PC-3 (cell line): Measurements from ENCODE around the gene USP34. TPM values are rescaled to one million over a fixed set of nuclear protein-coding genes. Genes with fewer than 3 reads are reported as not detected.

ENCODE experiments used
- ATAC-seq: fragments of 200-7000 bp; cut with Tn5 transposase; 2 replicates; pipeline ENCODE4 v1.9.1; 2020; ENCODE audit warnings: mild to moderate bottlenecking, moderate library complexity
- BruUV-seq: library from RNA; stranded (reverse); fragments of 400-500 nt; replicated peaks from 2 replicates; lab custom pipeline; 2021; lab: Mats Ljungman, UMichigan
- CTCF ChIA-PET: fragments of 300-600 bp; sonication (Branson Sonifier 250); formaldehyde crosslinking; loops from one replicate; lab custom pipeline; 2022; ENCODE audit warnings: antibody characterized with exemption; lab: Charles Lee
- POLR2A ChIA-PET: fragments of 300-600 bp; sonication (Branson Sonifier 250); formaldehyde crosslinking; loops from one replicate; lab custom pipeline; 2022; ENCODE audit warnings: antibody characterized with exemption; ENCODE audit not compliant: unreplicated experiment; lab: Charles Lee
- DNase-seq: peaks from one replicate; pipeline ENCODE4 v3.0.0-alpha.2; 2015
- H2AFZ ChIP-seq: fragments of 300-600 bp; sonication (generic); 2 replicates; pipeline ENCODE4 v1.6.0; 2016; ENCODE audit warnings: antibody characterized with exemption, low read length
- H3F3A ChIP-seq: fragments of 300-600 bp; sonication (generic); one replicate; pipeline ENCODE4 v1.6.0; 2017; ENCODE audit warnings: antibody characterized with exemption, low read length, control low read depth, mild to moderate bottlenecking; ENCODE audit not compliant: unreplicated experiment
- H3K27ac ChIP-seq: fragments of 300-600 bp; sonication (generic); 2 replicates; pipeline ENCODE4 v1.5.1; 2016; ENCODE audit warnings: mild to moderate bottlenecking, low read length
- H3K27me3 ChIP-seq: fragments of 300-600 bp; sonication (generic); 2 replicates; pipeline ENCODE4 v1.6.1; 2016; ENCODE audit warnings: low read length, mixed read lengths
- H3K36me3 ChIP-seq: fragments of 300-600 bp; sonication (generic); 2 replicates; pipeline ENCODE4 v1.6.1; 2016; ENCODE audit warnings: low read depth, mixed run types, low read length, mixed read lengths
- H3K4me1 ChIP-seq: fragments of 300-600 bp; sonication (generic); 2 replicates; pipeline ENCODE4 v1.5.1; 2016; ENCODE audit warnings: low read length; ENCODE audit not compliant: insufficient read depth
- H3K4me2 ChIP-seq: fragments of 300-600 bp; sonication (generic); 2 replicates; pipeline ENCODE4 v1.6.0; 2016; ENCODE audit warnings: low read length
- H3K4me3 ChIP-seq: fragments of 300-600 bp; sonication (generic); 2 replicates; pipeline ENCODE4 v1.5.1; 2016; ENCODE audit warnings: mild to moderate bottlenecking, low read length, mixed read lengths
- H3K79me2 ChIP-seq: fragments of 300-600 bp; sonication (generic); 2 replicates; pipeline ENCODE4 v1.6.1; 2017; ENCODE audit warnings: low read length, mixed read lengths
- H3K9ac ChIP-seq: fragments of 300-600 bp; sonication (generic); 2 replicates; pipeline ENCODE4 v1.6.0; 2016; ENCODE audit warnings: mild to moderate bottlenecking, low read length
- H3K9me2 ChIP-seq: fragments of 300-600 bp; sonication (generic); replicated peaks from 2 replicates; pipeline ENCODE4 v1.6.1; 2016; ENCODE audit warnings: mixed run types, low read length, mixed read lengths
- H3K9me3 ChIP-seq: fragments of 300-600 bp; sonication (generic); 2 replicates; pipeline ENCODE4 v1.6.1; 2016; ENCODE audit warnings: low read length, mixed read lengths
- H4K20me1 ChIP-seq: fragments of 300-600 bp; sonication (generic); 2 replicates; pipeline ENCODE4 v1.6.1; 2016; ENCODE audit warnings: low read length, mixed read lengths
- EZH2 ChIP-seq: fragments of 300-600 bp; sonication (generic); IDR thresholded peaks from one replicate; pipeline ENCODE4 v1.6.1; 2017; ENCODE audit warnings: antibody characterized with exemption, mild to moderate bottlenecking, low read length; ENCODE audit not compliant: unreplicated experiment
- EZH2phosphoT487 ChIP-seq: fragments of 300-600 bp; sonication (generic); IDR thresholded peaks from 2 replicates; pipeline ENCODE4 v1.6.1; 2018; ENCODE audit warnings: mild to moderate bottlenecking, antibody characterized with exemption, low read length, borderline replicate concordance
- intact Hi-C: fragments of 100-400 bp; cut with micrococcal nuclease; formaldehyde crosslinking; loops from 2 replicates; pipeline ENCODE4 v1.9.0; 2023
- total RNA-seq: library from RNA; depleted of rRNA; stranded (reverse); fragments of >200 nt; gene quantifications from 2 replicates; pipeline ENCODE4 v1.2.3, GENCODE V29; 2014
- TF ChIP-seq, protein P1 (sequence below): fragments of 300-600 bp; sonication (generic); conservative IDR thresholded peaks from 2 replicates; pipeline ENCODE4 v1.5.1; 2017; ENCODE audit warnings: antibody characterized with exemption, low read depth, mild to moderate bottlenecking, low read length

USP34 gene
- total RNA-seq, 1 experiment from 2014 or later, result 67.1 TPM

DNA sequence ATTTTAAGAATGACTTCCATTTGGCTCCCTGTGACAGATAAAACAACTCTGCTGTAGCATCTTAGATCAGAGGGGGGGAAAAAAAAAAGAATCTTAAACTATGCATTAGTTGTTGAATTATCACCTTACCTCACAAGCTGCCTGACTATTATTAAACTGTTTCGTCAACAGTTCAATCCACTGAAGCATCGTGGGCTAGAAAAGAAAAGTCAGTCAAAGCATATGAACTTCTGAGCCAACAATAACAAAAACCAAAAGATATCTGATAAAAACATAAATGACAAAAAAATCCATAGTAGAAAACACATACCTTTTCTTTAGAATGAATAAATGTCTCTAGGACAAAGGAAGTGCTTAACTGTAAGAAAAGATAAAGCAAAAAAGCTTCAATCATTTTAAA, 235.2 kb downstream of the USP34 start:
- Histone ChIP-seq H2AFZ (no peak overlapping the region), H3K27me3 (no peaks in the 10 kb centered on the region), H4K20me1 (no peaks in the 10 kb centered on the region), H3K4me1 (no peaks in the 10 kb centered on the region), H3K4me3 (no peak overlapping the region), H3K79me2 (no peaks in the 10 kb centered on the region), H3K4me2 (no peak overlapping the region), H3K9ac (no peak overlapping the region), H3K9me2 (no peaks in the 10 kb centered on the region), H3F3A (no peaks in the 10 kb centered on the region), H3K9me3 (no peaks in the 10 kb centered on the region), H3K36me3 (peaks cover 17% of the 10 kb centered on the region; the same call in 1 of the 2 replicates), H3K27ac (no peak overlapping the region)
- no TSS peak for BruUV-seq
- intact Hi-C loops, result no loop called here
- CTCF ChIA-PET, result no interaction called here
- DNase-seq (no peak), ATAC-seq (no peak)
- TF ChIP-seq EZH2phosphoT487, result no peak
- TF ChIP-seq, protein P1, sequence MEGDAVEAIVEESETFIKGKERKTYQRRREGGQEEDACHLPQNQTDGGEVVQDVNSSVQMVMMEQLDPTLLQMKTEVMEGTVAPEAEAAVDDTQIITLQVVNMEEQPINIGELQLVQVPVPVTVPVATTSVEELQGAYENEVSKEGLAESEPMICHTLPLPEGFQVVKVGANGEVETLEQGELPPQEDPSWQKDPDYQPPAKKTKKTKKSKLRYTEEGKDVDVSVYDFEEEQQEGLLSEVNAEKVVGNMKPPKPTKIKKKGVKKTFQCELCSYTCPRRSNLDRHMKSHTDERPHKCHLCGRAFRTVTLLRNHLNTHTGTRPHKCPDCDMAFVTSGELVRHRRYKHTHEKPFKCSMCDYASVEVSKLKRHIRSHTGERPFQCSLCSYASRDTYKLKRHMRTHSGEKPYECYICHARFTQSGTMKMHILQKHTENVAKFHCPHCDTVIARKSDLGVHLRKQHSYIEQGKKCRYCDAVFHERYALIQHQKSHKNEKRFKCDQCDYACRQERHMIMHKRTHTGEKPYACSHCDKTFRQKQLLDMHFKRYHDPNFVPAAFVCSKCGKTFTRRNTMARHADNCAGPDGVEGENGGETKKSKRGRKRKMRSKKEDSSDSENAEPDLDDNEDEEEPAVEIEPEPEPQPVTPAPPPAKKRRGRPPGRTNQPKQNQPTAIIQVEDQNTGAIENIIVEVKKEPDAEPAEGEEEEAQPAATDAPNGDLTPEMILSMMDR, result no peak
- POLR2A ChIA-PET, result interaction anchor here (0.6 kb wide), 1 partner anchor 46 kb away, joined by 3 read pairs; no protein-coding TSS in a partner anchor

DNA sequence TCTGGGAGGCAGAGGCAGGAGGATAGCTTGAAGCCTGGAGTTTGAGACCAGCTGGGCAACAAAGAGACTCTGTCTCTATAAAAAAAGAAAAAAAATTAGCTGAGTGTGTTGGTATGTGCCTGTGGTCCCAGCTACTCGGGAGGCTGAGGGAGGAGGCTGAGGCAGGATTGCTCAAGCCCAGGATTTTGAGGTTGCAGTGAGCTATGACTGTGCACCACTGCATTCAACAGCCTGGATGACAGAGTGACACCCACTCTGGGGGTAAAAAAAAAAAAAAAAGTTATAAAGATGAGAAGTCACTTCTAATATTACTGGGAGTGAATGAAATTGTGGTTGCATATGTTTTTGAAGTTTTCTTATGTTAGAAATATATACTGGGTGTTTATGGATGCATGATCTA, 237.3 kb downstream of the USP34 start:
- Histone ChIP-seq H4K20me1 (no peaks in the 10 kb centered on the region), H3K27me3 (no peaks in the 10 kb centered on the region), H3K27ac (no peak overlapping the region), H3K9me3 (no peaks in the 10 kb centered on the region), H3F3A (no peaks in the 10 kb centered on the region), H2AFZ (no peak overlapping the region), H3K9ac (no peak overlapping the region), H3K4me2 (no peak overlapping the region), H3K4me3 (no peak overlapping the region), H3K9me2 (no peaks in the 10 kb centered on the region), H3K79me2 (no peaks in the 10 kb centered on the region), H3K36me3 (peaks cover 17% of the 10 kb centered on the region; the same call in 1 of the 2 replicates), H3K4me1 (no peaks in the 10 kb centered on the region)
- no peak for DNase-seq
- ChIA-PET CTCF (no interaction called here), POLR2A (no interaction called here)
- no peak for ATAC-seq
- intact Hi-C loops, result no loop called here
- TF ChIP-seq EZH2 (no peak), EZH2phosphoT487 (no peak)
- TF ChIP-seq, protein P1, result no peak
- BruUV-seq, result no TSS peak

DNA sequence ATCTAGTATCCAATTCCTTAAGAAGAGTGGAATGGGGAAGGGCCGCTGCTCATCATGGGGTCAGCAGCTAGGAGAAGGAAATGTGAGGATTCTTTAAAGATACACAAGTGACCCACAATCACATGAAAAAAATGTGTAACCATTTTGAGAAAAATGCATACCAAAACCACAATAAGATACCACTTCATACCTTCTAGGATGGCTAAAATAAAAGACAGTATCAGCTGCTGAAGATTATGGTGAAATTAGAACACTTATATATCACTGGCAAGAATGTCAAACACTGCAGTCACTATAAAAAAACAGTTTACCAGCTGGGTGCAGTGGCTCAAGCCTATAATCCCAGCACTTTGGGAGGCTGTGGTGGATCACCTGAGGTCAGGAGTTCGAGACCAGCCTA, 241.0 kb downstream of the USP34 start:
- CTCF ChIA-PET, result no interaction called here
- Histone ChIP-seq H3K27me3 (no peaks in the 10 kb centered on the region), H3F3A (no peaks in the 10 kb centered on the region), H3K9ac (no peak overlapping the region), H3K9me3 (no peaks in the 10 kb centered on the region), H3K36me3 (peaks cover 24% of the 10 kb centered on the region; the same call in 1 of the 2 replicates), H2AFZ (no peak overlapping the region), H3K79me2 (no peaks in the 10 kb centered on the region), H4K20me1 (no peaks in the 10 kb centered on the region), H3K27ac (no peak overlapping the region), H3K4me2 (no peak overlapping the region), H3K4me1 (no peaks in the 10 kb centered on the region), H3K4me3 (no peak overlapping the region), H3K9me2 (no peaks in the 10 kb centered on the region)
- intact Hi-C loops, result no loop called here
- BruUV-seq, result no TSS peak
- TF ChIP-seq EZH2phosphoT487, result no peak
- no peak for TF ChIP-seq EZH2
- POLR2A ChIA-PET, result no interaction called here
- DNase-seq (no peak), ATAC-seq (no peak)
